ENCODE measurements around the gene UBE2O.
"Not testable (repeated sequence)": the region's sequence is repeated elsewhere in the genome, so short reads cannot be mapped to it uniquely, and the experiment has no call there.

The UBE2O gene

GRCh38 chr17:76366247-76366646, 86.7 kb downstream of the UBE2O start:
- DNase-seq: no peak

- DNase-seq: no peak
Measured at GRCh38 chr17:76365256-76365903, 87.6 kb downstream of the UBE2O start.

- no peak for DNase-seq
Measured at GRCh38 chr17:76363107-76363842, 89.7 kb downstream of the UBE2O start.

DNA sequence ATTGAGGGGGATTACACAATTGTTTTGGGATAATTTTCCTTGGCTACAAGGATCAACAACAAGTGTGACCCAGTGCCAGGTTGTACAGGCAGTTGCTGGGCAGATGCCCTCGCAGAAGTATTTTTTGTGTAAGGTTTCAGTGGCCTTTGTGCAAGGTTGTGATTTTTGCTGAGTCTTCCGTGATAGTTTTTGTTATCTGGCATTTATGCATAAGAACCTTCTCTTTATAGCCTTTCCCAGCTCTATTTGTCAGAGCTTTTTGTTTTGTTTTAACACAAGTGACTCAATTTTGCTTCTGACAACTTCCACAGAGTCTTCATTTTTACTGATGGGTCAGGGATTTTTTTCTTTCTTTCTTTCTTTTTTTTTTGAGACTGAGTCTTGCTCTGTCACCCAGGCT, 92.5 kb downstream of the UBE2O start:
- no peak for DNase-seq

GRCh38 chr17:76359776-76360175, 93.2 kb downstream of the UBE2O start:
- DNase-seq: not testable (repeated sequence)

GRCh38 chr17:76359375-76359774, 93.6 kb downstream of the UBE2O start:
- no peak for DNase-seq

DNA sequence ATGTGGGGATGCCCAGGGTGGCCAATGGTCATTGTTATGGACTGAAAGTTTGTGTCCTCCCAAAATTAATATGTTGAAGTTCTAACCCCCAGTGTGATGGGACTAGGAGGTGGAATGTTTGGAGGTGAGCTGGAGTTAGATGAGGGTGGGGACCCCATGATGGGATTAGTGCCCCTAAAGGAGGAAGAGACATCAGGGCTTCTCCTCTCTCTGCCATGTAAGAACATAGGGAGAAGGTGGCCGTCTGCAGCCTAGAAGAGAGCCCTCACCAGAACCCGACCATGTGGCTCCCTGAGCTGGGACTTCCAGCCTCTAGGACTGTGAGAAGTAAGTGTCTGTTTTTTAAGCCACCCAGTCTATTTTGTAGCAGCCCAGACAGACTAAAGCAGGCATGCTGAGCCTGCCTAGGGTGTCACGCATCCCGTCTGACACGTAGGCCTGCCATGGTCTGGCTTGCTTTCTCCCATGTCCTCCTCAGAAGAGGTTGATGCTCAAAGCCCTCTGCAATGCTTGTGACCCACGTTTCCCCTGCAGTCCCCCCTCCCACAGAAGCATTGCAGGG, 95.3 kb downstream of the UBE2O start:
- no peak for DNase-seq

GRCh38 chr17:76356803-76357456, 96.0 kb downstream of the UBE2O start:
- no peak for DNase-seq

DNA sequence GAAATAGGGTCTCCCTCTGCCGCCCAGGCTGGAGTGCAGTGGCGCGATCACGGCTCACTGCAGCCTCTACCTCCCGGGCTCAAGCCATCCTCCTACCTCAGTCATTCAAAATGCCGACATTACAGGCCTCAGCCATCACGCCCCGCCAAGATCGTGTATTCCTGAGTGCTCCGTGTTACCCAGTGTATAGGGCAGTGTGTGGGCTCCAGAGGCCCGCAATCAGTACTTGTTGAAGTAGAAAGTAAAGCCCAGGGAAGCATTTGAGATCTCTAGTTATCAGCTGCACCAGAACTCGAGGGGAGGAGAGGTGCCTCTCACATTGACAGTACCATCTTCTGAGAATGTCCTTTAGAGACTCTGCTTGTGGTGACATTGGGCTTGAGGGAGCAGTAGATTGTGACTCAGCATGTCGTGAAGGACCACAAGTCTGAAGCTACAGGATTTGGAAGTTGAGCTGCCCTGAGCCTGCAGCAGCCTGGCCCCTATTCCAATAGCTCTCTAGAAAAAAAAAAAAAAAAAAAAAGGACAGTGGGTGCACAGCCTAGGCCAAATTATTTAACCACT, 98.1 kb downstream of the UBE2O start:
- no peak for DNase-seq

GRCh38 chr17:76354317-76354729, 98.6 kb downstream of the UBE2O start:
- no peak for DNase-seq

GRCh38 chr17:76353599-76354316, 99.2 kb downstream of the UBE2O start, which contains the start of gene PRPSAP1:
TSS of gene PRPSAP1 (minus strand) at chr17:76353916. CDS start at chr17:76353703, 213 bp downstream.
- peak; percentile 59 to 73 (median 64) for DNase-seq

DNA sequence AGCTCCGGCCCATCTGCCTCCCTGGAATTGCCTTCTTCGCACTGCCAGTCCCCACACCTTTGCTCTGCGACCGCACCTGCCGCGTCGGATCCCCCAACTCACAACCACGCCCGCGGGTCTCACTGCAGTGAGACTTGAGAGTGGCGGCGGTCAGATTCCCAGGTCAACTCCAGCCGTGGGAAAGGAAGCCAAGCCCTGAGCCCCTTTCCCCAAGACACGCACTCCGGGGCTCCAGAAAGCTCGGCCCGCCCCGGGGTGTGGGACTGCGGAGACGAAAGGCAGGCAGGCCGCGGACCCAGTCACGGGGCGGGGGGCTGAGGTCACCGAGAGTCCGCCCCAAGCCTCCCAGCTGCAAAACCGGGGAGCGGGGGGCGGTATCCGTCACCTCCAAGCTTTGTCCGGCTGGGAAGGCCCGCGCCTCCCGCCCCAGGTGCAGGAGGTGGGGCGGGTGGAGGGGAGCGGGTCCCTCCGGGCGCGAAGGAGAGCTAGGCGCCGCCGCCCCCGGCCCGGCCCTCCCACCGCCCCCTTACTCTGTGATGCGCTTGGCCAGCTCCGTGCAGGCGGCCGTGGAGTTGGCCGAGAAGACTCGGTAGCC, 99.9 kb downstream of the UBE2O start:
- DNase-seq: no peak

DNA sequence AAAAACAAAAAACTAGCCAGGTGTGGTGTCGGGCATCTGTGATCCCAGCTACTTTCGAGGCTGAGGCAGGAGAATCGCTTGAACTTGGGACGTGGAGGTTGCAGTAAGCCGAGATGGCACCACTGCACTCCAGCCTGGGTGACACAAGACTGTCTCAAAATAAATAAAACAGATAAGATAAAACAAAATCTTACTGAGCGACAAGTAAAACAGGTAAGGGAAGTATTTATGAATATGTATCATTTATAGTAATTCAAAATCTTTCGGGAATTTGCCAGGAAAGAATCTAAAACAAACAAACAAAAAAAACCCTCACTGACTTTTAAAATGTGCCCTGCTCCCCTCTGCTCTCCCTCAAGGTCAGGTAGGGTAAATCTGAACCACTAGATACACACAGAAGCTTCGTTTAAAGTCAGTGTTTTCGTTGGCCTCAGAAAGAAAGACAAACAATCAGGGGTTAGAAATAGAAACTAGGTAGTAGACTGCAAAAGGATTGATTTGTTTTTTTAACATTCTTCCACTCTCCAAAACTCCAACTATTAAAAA, 101.4 kb downstream of the UBE2O start:
- DNase-seq: no peak

DNA sequence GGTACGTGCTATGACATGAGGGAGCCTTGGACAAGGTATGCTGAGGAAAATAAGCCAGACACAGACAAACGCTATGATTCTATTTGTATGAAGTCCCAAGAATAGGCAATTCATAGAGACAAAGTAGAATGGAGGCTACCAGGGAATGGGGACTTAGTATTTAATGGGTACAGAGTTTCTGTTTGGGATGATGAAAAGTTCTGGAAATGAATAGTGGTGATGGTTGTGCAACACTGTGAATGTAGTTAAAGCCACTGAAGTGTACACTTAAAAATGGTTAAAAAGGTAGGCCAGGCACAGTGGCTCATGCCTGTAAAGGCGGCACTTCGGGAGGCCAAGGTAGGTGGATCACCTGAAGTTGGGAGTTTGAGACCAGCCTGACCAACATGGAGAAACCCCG, 102.5 kb downstream of the UBE2O start:
- no peak for DNase-seq

GRCh38 chr17:76346936-76347335, 106.0 kb downstream of the UBE2O start:
- not testable (repeated sequence) for DNase-seq

GRCh38 chr17:76345377-76345974, 107.5 kb downstream of the UBE2O start:
- no peak for DNase-seq

- no peak for DNase-seq
Measured at GRCh38 chr17:76343106-76343505, 109.8 kb downstream of the UBE2O start.

DNA sequence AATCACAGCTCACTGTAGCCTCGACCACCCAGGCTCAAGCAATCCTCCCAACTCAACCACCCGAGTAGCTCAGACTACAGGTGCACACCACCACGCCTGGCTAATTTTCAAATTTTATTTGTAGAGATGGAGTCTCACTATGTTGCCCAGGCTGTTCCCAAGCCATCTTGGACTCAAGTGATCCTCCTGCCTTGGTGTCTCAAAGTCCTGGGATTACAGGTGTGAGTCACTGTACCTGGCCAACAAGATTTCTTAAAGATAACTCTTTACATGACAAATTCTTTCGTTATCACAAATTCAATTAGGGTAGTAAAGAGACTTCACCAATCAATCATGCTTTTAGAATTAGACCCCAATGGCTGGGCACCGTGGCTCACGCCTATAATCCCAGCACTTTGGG, 111.7 kb downstream of the UBE2O start:
- DNase-seq: no peak
